ENCODE results near the gene DBH.

DNA sequence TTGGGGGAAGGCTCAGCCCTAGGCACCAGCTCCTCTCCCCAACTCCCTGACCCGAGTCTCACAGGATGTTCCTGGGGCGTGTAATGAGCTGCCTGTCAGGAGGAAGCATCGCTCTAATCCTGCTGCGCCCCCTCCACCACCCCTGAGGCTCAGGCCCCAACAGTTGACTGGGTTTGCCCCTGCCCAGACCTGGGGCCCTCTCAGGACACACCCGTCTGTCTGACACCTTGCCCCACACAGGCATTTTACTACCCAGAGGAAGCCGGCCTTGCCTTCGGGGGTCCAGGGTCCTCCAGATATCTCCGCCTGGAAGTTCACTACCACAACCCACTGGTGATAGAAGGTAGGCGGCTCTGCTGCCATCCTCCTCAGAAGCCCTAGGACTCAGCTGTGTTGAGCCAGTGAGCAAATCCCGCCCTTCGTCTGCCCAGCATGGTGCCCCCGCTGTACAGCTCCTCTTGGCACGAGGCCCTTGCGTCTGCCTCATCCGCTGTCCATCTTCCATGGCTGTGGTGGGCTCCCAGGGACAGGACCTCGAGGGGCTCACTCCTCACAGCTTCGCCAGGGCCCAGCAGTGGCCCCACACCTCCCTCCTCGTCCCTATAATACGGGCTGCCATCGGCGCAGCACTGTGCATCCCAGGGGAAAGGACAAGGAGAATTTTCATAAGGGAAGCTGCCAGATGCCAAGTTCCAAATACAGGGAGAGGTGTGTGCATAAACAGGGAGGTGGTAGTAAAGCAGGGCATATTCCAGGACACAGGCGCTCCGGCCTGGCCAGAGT, 8.0 kb downstream of the DBH start:
- no peak for TF ChIP-seq POLR2AphosphoS5 (IDR thresholded peaks at IDR 0.05; ENCODE audit: low read depth, low read length)
- no peak for TF ChIP-seq SIN3A (IDR thresholded peaks at IDR 0.05; ENCODE audit: borderline replicate concordance, insufficient read depth, low read length)
- TF ChIP-seq, protein P1, sequence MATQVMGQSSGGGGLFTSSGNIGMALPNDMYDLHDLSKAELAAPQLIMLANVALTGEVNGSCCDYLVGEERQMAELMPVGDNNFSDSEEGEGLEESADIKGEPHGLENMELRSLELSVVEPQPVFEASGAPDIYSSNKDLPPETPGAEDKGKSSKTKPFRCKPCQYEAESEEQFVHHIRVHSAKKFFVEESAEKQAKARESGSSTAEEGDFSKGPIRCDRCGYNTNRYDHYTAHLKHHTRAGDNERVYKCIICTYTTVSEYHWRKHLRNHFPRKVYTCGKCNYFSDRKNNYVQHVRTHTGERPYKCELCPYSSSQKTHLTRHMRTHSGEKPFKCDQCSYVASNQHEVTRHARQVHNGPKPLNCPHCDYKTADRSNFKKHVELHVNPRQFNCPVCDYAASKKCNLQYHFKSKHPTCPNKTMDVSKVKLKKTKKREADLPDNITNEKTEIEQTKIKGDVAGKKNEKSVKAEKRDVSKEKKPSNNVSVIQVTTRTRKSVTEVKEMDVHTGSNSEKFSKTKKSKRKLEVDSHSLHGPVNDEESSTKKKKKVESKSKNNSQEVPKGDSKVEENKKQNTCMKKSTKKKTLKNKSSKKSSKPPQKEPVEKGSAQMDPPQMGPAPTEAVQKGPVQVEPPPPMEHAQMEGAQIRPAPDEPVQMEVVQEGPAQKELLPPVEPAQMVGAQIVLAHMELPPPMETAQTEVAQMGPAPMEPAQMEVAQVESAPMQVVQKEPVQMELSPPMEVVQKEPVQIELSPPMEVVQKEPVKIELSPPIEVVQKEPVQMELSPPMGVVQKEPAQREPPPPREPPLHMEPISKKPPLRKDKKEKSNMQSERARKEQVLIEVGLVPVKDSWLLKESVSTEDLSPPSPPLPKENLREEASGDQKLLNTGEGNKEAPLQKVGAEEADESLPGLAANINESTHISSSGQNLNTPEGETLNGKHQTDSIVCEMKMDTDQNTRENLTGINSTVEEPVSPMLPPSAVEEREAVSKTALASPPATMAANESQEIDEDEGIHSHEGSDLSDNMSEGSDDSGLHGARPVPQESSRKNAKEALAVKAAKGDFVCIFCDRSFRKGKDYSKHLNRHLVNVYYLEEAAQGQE (IDR thresholded peaks at IDR 0.05; ENCODE audit: insufficient read depth in 1 of 2, low read depth in 2 of 2, low read length in 2 of 2) = no peak
